ENCODE measurements around the gene SP110.

- no peak for TF ChIP-seq POLR2A (IDR thresholded peaks at IDR 0.05; ENCODE audit: low read depth, low read length)
- TF ChIP-seq TAF1 (IDR thresholded peaks at IDR 0.05; ENCODE audit: low read depth, low read length), result no peak
- no peak for TF ChIP-seq POLR2AphosphoS5 (IDR thresholded peaks at IDR 0.05; ENCODE audit: low read depth, low read length)
- no peak for TF ChIP-seq PAX5 (IDR thresholded peaks at IDR 0.05; ENCODE audit: insufficient read depth, low read length, severe bottlenecking)
- no peak for TF ChIP-seq SPI1 (IDR thresholded peaks at IDR 0.05; ENCODE audit: low read depth, low read length)
These were observed 30.4 kb upstream of the SP110 start for GRCh38 chr2:230250231-230250630.
